WTC11 (cell line): ENCODE data around the gene XAGE2. TPM values are rescaled to one million over a fixed set of nuclear protein-coding genes. Genes with fewer than 3 reads are reported as not detected.

ENCODE experiments used
- ATAC-seq: fragments of 200-7000 bp; cut with Tn5 transposase; 2 replicates; pipeline ENCODE4 v1.10.0; 2021; ENCODE audit warnings: mild to moderate bottlenecking, moderate library complexity
- CTCF ChIA-PET: fragments of 300-600 bp; sonication (Branson Sonifier 250); formaldehyde crosslinking; loops from one replicate; lab custom pipeline; 2021; ENCODE audit warnings: antibody characterized with exemption; lab: Charles Lee
- POLR2A ChIA-PET: fragments of 350-600 bp; sonication (Branson Sonifier 250); formaldehyde crosslinking; loops from one replicate; lab custom pipeline; 2021; ENCODE audit warnings: antibody characterized with exemption; lab: Charles Lee
- DNase-seq: peaks from one replicate; pipeline ENCODE4 v3.0.0; 2021; ENCODE audit warnings: low spot score
- H3K27ac Mint-ChIP-seq: 2 replicates; pipeline ENCODE4 v1.8.0; 2021; ENCODE audit warnings: mixed read lengths
- H3K27me3 Mint-ChIP-seq: 2 replicates; pipeline ENCODE4 v1.8.0; 2021; ENCODE audit warnings: low read depth, mild to moderate bottlenecking, moderate library complexity, mixed read lengths
- H3K36me3 Mint-ChIP-seq: 2 replicates; pipeline ENCODE4 v1.8.0; 2021; ENCODE audit warnings: mixed read lengths
- H3K4me1 Mint-ChIP-seq: 2 replicates; pipeline ENCODE4 v1.8.0; 2022; ENCODE audit warnings: mixed read lengths
- H3K4me3 Mint-ChIP-seq: 2 replicates; pipeline ENCODE4 v1.8.0; 2021; ENCODE audit warnings: mild to moderate bottlenecking, moderate library complexity, mixed read lengths
- H3K9me3 Mint-ChIP-seq: 2 replicates; pipeline ENCODE4 v1.8.0; 2021; ENCODE audit warnings: mixed read lengths
- CBFB ChIP-seq: sonication (generic); formaldehyde crosslinking; IDR thresholded peaks from 2 replicates; pipeline ENCODE4 v1.8.1; 2022; ENCODE audit warnings: mild to moderate bottlenecking, low read depth, missing genetic modification reagents
- CTCF ChIP-seq: fragments of 200-600 bp; IDR thresholded peaks from 2 replicates; pipeline ENCODE4 v1.8.0; 2022; ENCODE audit warnings: antibody characterized with exemption
- EMX1 ChIP-seq: fragments of 250-450 bp; sonication (Bioruptor Pico); IDR thresholded peaks from 2 replicates; pipeline ENCODE4 v1.8.0; 2021; ENCODE audit warnings: mild to moderate bottlenecking
- GABPB1 ChIP-seq: sonication (generic); formaldehyde crosslinking; IDR thresholded peaks from 2 replicates; pipeline ENCODE4 v1.8.1; 2023; ENCODE audit warnings: mild to moderate bottlenecking, missing genetic modification reagents
- NFE2L1 ChIP-seq: sonication (generic); formaldehyde crosslinking; IDR thresholded peaks from 2 replicates; pipeline ENCODE4 v1.8.1; 2023; ENCODE audit warnings: missing genetic modification reagents
- NFYB ChIP-seq: sonication (generic); formaldehyde crosslinking; conservative IDR thresholded peaks from 2 replicates; pipeline ENCODE4 v1.8.0; 2022; ENCODE audit warnings: low read depth, missing genetic modification reagents
- RELA ChIP-seq: sonication (generic); formaldehyde crosslinking; IDR thresholded peaks from 2 replicates; pipeline ENCODE4 v1.8.1; 2022; ENCODE audit warnings: missing genetic modification reagents, mild to moderate bottlenecking, borderline replicate concordance
- TEAD1 ChIP-seq: sonication (generic); formaldehyde crosslinking; IDR thresholded peaks from 2 replicates; pipeline ENCODE4 v1.8.0; 2022; ENCODE audit warnings: mild to moderate bottlenecking, missing genetic modification reagents
- TP53 ChIP-seq: sonication (generic); formaldehyde crosslinking; IDR thresholded peaks from 2 replicates; pipeline ENCODE4 v1.8.1; 2023; ENCODE audit warnings: mild to moderate bottlenecking, missing genetic modification reagents
- ZNF138 ChIP-seq: sonication (generic); formaldehyde crosslinking; conservative IDR thresholded peaks from 2 replicates; pipeline ENCODE4 v1.8.1; 2022; ENCODE audit warnings: mild to moderate bottlenecking, moderate library complexity, missing genetic modification reagents
- ZNF416 ChIP-seq: fragments of 250-450 bp; sonication (Bioruptor Pico); IDR thresholded peaks from 2 replicates; pipeline ENCODE4 v1.9.0; 2021; ENCODE audit warnings: mild to moderate bottlenecking, inconsistent platforms
- ZNF423 ChIP-seq: fragments of 250-450 bp; sonication (Bioruptor Pico); IDR thresholded peaks from 2 replicates; pipeline ENCODE4 v2.1.2; 2022; ENCODE audit warnings: mild to moderate bottlenecking, moderate library complexity
- ZNF532 ChIP-seq: fragments of 250-450 bp; sonication (Bioruptor Pico); IDR thresholded peaks from 2 replicates; pipeline ENCODE4 v1.9.0; 2021; ENCODE audit warnings: mild to moderate bottlenecking, borderline replicate concordance
- ZSCAN18 ChIP-seq: fragments of 250-450 bp; sonication (Bioruptor Pico); IDR thresholded peaks from 2 replicates; pipeline ENCODE4 v2.1.2; 2022; ENCODE audit warnings: mild to moderate bottlenecking, moderate library complexity
- total RNA-seq: library from RNA; stranded (reverse); gene quantifications from 3 replicates; pipeline ENCODE4 v1.2.3, GENCODE V29; 2021
- TF ChIP-seq, protein P1 (sequence below): sonication (generic); formaldehyde crosslinking; conservative IDR thresholded peaks from 2 replicates; pipeline ENCODE4 v1.8.1; 2022; ENCODE audit warnings: mild to moderate bottlenecking, missing genetic modification reagents

The XAGE2 gene
- total RNA-seq, 1 experiment from 2014 or later: not detected

- POLR2A ChIA-PET: no interaction called here
- no peaks in the 10 kb centered on the region for H3K36me3 Mint-ChIP-seq
- H3K9me3 Mint-ChIP-seq: no peaks in the 10 kb centered on the region
- TF ChIP-seq TP53: no peak
- TF ChIP-seq, all 79 proteins: peak for 0
- Mint-ChIP-seq H3K4me3 (no peak overlapping the region), H3K27me3 (no peaks in the 10 kb centered on the region), H3K27ac (no peak overlapping the region), H3K4me1 (peaks cover under 1% of the 10 kb centered on the region; the same call in 1 of the 2 replicates)
- CTCF ChIA-PET: interaction anchor here (0.8 kb wide), 1 partner anchor 18 kb away, joined by 3 read pairs; no protein-coding TSS in a partner anchor
- DNase-seq: no peak
- ATAC-seq: no peak
These were observed 5.5 kb upstream of the XAGE2 start for GRCh38 chrX:52363247-52363883.

- Mint-ChIP-seq H3K27me3 (peaks cover 2% of the 10 kb centered on the region; the same call in 1 of the 2 replicates), H3K36me3 (no peaks in the 10 kb centered on the region), H3K27ac (no peak overlapping the region), H3K4me3 (no peak overlapping the region), H3K4me1 (no peaks in the 10 kb centered on the region), H3K9me3 (no peaks in the 10 kb centered on the region)
- no peak for TF ChIP-seq ZNF532
- no peak for TF ChIP-seq TEAD1
- no peak for TF ChIP-seq RELA (CRISPR knock-in tag)
- no peak for TF ChIP-seq GABPB1 (CRISPR knock-in tag)
- TF ChIP-seq, protein P1, sequence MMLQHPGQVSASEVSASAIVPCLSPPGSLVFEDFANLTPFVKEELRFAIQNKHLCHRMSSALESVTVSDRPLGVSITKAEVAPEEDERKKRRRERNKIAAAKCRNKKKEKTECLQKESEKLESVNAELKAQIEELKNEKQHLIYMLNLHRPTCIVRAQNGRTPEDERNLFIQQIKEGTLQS (CRISPR knock-in tag): no peak
- TF ChIP-seq NFYB (CRISPR knock-in tag): no peak
- TF ChIP-seq EMX1 (CRISPR knock-in tag): no peak
- TF ChIP-seq CTCF: no peak
- no peak for TF ChIP-seq ZNF423
- TF ChIP-seq ZNF416 (CRISPR knock-in tag): no peak
- CTCF ChIA-PET: no interaction called here
- ATAC-seq (no peak), DNase-seq (no peak)
- POLR2A ChIA-PET: no interaction called here
These were observed 10.0 kb downstream of the XAGE2 start for GRCh38 chrX:52378870-52379269.

DNA sequence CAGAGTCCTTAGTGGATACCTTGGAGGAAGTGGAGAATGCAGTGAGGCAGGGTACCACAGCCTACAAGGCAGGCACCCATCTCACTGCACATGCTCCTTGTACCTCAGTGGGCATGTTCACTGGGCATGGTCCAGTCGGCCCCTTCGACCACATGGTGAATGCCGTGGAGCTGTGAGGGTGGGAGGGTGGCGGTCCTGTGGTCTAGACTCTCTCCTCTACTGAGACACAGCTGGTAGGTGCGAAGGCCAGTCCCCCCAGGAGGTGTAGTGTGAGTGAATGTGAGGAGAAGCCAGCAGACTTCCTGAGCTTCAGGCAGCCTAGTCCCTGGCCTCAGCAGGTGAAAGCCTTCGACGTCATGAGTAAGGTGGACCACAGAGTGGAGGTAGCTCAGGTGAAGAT lies 12.2 kb downstream of the XAGE2 start:
- DNase-seq: no peak
- H3K4me3 Mint-ChIP-seq: no peak overlapping the region
- no peaks in the 10 kb centered on the region for H3K4me1 Mint-ChIP-seq
- ChIA-PET POLR2A (no interaction called here), CTCF (no interaction called here)
- no peak for TF ChIP-seq ZNF138 (CRISPR knock-in tag)
- TF ChIP-seq NFE2L1 (CRISPR knock-in tag): no peak
- TF ChIP-seq EMX1 (CRISPR knock-in tag): no peak
- no peak for TF ChIP-seq CBFB (CRISPR knock-in tag)
- no peak for TF ChIP-seq NFYB (CRISPR knock-in tag)
- TF ChIP-seq ZSCAN18 (CRISPR knock-in tag): no peak
- H3K27me3 Mint-ChIP-seq: peaks cover 2% of the 10 kb centered on the region; the same call in 1 of the 2 replicates
- no peak for ATAC-seq
- H3K27ac Mint-ChIP-seq: no peak overlapping the region
- no peaks in the 10 kb centered on the region for H3K9me3 Mint-ChIP-seq
- H3K36me3 Mint-ChIP-seq: no peaks in the 10 kb centered on the region
